H1 (cell line): ENCODE results near the gene IFNL1. TPM values are rescaled to one million over a fixed set of nuclear protein-coding genes. Genes with fewer than 3 reads are reported as not detected.
"Not testable (repeated sequence)": the region's sequence is repeated elsewhere in the genome, so short reads cannot be mapped to it uniquely, and the experiment has no call there.

Experiments
- CTCF ChIA-PET: fragments of 300-600 bp; sonication (Branson Sonifier 250); formaldehyde crosslinking; loops from one replicate; lab custom pipeline; 2021; ENCODE audit not compliant: partially characterized antibody; lab: Charles Lee
- POLR2A ChIA-PET: fragments of 300-600 bp; sonication (Branson Sonifier 250); formaldehyde crosslinking; loops from one replicate; lab custom pipeline; 2021; ENCODE audit warnings: inconsistent platforms; ENCODE audit not compliant: partially characterized antibody; lab: Charles Lee
- DNase-seq, 2 experiments: peaks; one replicate each; pipeline versions ENCODE4 v3.0.0 to v3.0.0-alpha.2; 2010 to 2022; ENCODE audit warnings: low spot score in 2 of 2, low read depth in 1 of 2, mixed read lengths in 1 of 2
- FAIRE-seq: peaks from 2 replicates; lab custom pipeline; 2011; peaks lifted over from hg19 to GRCh38; lab: Jason Lieb, UNC
- H2AFZ ChIP-seq: 2 replicates; pipeline ENCODE4 v1.8.1; 2012; ENCODE audit warnings: low read length, inconsistent platforms
- H2AK5ac ChIP-seq: 2 replicates; pipeline ENCODE4 v1.6.1; 2013; ENCODE audit warnings: low read depth, low read length
- H2BK120ac ChIP-seq: replicated peaks from 2 replicates; pipeline ENCODE3; 2013; ENCODE audit warnings: low read depth, low read length, inconsistent platforms
- H2BK12ac ChIP-seq: 2 replicates; pipeline ENCODE4 v1.6.1; 2013; ENCODE audit warnings: low read depth, low read length
- H2BK15ac ChIP-seq: 2 replicates; pipeline ENCODE4 v1.6.1; 2013; ENCODE audit warnings: low read length
- H2BK20ac ChIP-seq: 2 replicates; pipeline ENCODE4 v1.6.1; 2013; ENCODE audit warnings: low read length
- H2BK5ac ChIP-seq: 2 replicates; pipeline ENCODE4 v1.6.1; 2013; ENCODE audit warnings: low read depth, low read length
- H3K14ac ChIP-seq: 2 replicates; pipeline ENCODE4 v1.6.1; 2013; ENCODE audit warnings: inconsistent platforms; ENCODE audit not compliant: insufficient read length
- H3K18ac ChIP-seq: 2 replicates; pipeline ENCODE4 v1.6.1; 2013; ENCODE audit warnings: low read length; ENCODE audit errors: extremely low read depth
- H3K23ac ChIP-seq: 2 replicates; pipeline ENCODE4 v1.6.1; 2013; ENCODE audit warnings: inconsistent platforms; ENCODE audit not compliant: insufficient read length
- H3K23me2 ChIP-seq: 2 replicates; pipeline ENCODE4 v1.6.1; 2013; ENCODE audit warnings: low read depth, low read length
- H3K27ac ChIP-seq: 2 replicates; pipeline ENCODE4 v1.6.1; 2011; ENCODE audit warnings: low read depth, low read length, inconsistent platforms
- H3K27me3 ChIP-seq, 4 experiments: replicated peaks in 1 of 4; 1 replicate in 1 of 4; 2 replicates in 3 of 4; pipeline versions ENCODE4 v1.6.1 to v1.8.1; 2011 to 2013; ENCODE audit warnings: low read length in 3 of 4, mild to moderate bottlenecking in 3 of 4, inconsistent platforms in 2 of 4, mixed read lengths in 2 of 4, moderate library complexity in 1 of 4; ENCODE audit not compliant: control insufficient read depth in 3 of 4, insufficient read depth in 3 of 4; ENCODE audit errors: extremely low read depth in 1 of 4
- H3K36me3 ChIP-seq, 4 experiments: 2 replicates each; pipeline versions ENCODE4 v1.6.1 to v1.8.1; 2011 to 2013; ENCODE audit warnings: mild to moderate bottlenecking in 4 of 4, low read length in 3 of 4, moderate library complexity in 2 of 4, control low read depth in 1 of 4, inconsistent platforms in 1 of 4; ENCODE audit not compliant: insufficient read depth in 4 of 4, control insufficient read depth in 2 of 4
- H3K4ac ChIP-seq: replicated peaks from 2 replicates; pipeline ENCODE3; 2013; ENCODE audit warnings: low read length, low read depth, mixed read lengths, inconsistent platforms; ENCODE audit not compliant: insufficient read length
- H3K4me1 ChIP-seq, 4 experiments: replicated peaks in 1 of 4; 1 replicate in 1 of 4; 2 replicates in 3 of 4; pipeline versions ENCODE4 v1.6.1 to v1.8.1; 2011 to 2013; ENCODE audit warnings: low read length in 3 of 4, inconsistent platforms in 2 of 4, mixed read lengths in 1 of 4; ENCODE audit not compliant: insufficient read depth in 4 of 4, control insufficient read depth in 3 of 4
- H3K4me2 ChIP-seq, 2 experiments: 2 replicates each; pipeline versions ENCODE4 v1.6.1 to v1.8.1; 2011 to 2013; ENCODE audit warnings: low read depth in 2 of 2, low read length in 2 of 2, control low read depth in 1 of 2, inconsistent platforms in 1 of 2, mild to moderate bottlenecking in 1 of 2; ENCODE audit not compliant: insufficient read depth in 1 of 2
- H3K4me3 ChIP-seq, 4 experiments: fragments of 200-600, 300-600 bp in 1 of 4; sonication (generic), shearing (Covaris generic), sonication (Bioruptor Twin) in 1 of 4; 2 replicates each; pipeline versions ENCODE4 v1.5.1 to v1.8.1; 2011 to 2016; ENCODE audit warnings: low read length in 4 of 4, low read depth in 3 of 4, control low read depth in 2 of 4, inconsistent platforms in 2 of 4, mild to moderate bottlenecking in 2 of 4, mixed read lengths in 1 of 4, moderate library complexity in 1 of 4; ENCODE audit not compliant: insufficient read depth in 2 of 4; ENCODE audit errors: extremely low read depth in 1 of 4
- H3K56ac ChIP-seq: replicated peaks from 2 replicates; pipeline ENCODE3; 2013; ENCODE audit warnings: low read depth, mild to moderate bottlenecking, mixed read lengths, low read length, inconsistent platforms; ENCODE audit not compliant: insufficient read length
- H3K79me1 ChIP-seq: 2 replicates; pipeline ENCODE4 v1.6.1; 2013; ENCODE audit warnings: low read depth, low read length, control low read depth
- H3K79me2 ChIP-seq, 2 experiments: 2 replicates each; pipeline versions ENCODE4 v1.6.1 to v1.8.1; 2012 to 2013; ENCODE audit warnings: low read length in 2 of 2, mild to moderate bottlenecking in 2 of 2, inconsistent platforms in 1 of 2; ENCODE audit not compliant: insufficient read depth in 2 of 2, control insufficient read depth in 1 of 2
- H3K9ac ChIP-seq, 4 experiments: replicated peaks in 1 of 4; 1 replicate in 1 of 4; 2 replicates in 3 of 4; pipeline versions ENCODE4 v1.6.1 to v1.8.1; 2011 to 2013; ENCODE audit warnings: low read depth in 3 of 4, low read length in 3 of 4, control low read depth in 2 of 4, mild to moderate bottlenecking in 2 of 4, moderate library complexity in 2 of 4, inconsistent platforms in 1 of 4; ENCODE audit errors: extremely low read depth in 1 of 4
- H3K9me3 ChIP-seq, 2 experiments: 2 replicates each; pipeline versions ENCODE4 v1.6.1 to v1.8.1; 2012 to 2013; ENCODE audit warnings: mild to moderate bottlenecking in 2 of 2, moderate library complexity in 2 of 2, control low read depth in 1 of 2, inconsistent platforms in 1 of 2, low read depth in 1 of 2, low read length in 1 of 2, mixed read lengths in 1 of 2; ENCODE audit not compliant: insufficient read depth in 2 of 2
- H4K20me1 ChIP-seq, 2 experiments: replicated peaks in 1 of 2; 2 replicates each; pipeline versions ENCODE3 to v1.8.1; 2011 to 2013; ENCODE audit warnings: inconsistent platforms in 2 of 2, low read length in 2 of 2, mild to moderate bottlenecking in 1 of 2; ENCODE audit not compliant: insufficient read depth in 2 of 2, control insufficient read depth in 1 of 2
- H4K5ac ChIP-seq: 2 replicates; pipeline ENCODE4 v1.6.1; 2013; ENCODE audit warnings: low read length, low read depth, mixed read lengths, inconsistent platforms; ENCODE audit not compliant: insufficient read length
- H4K8ac ChIP-seq: 2 replicates; pipeline ENCODE4 v1.8.0; 2013; ENCODE audit warnings: mild to moderate bottlenecking, moderate library complexity, low read length, inconsistent platforms; ENCODE audit not compliant: insufficient read depth; ENCODE audit errors: extremely low read depth
- H4K91ac ChIP-seq: replicated peaks from 2 replicates; pipeline ENCODE3; 2013; ENCODE audit warnings: low read length, mixed read lengths, inconsistent platforms; ENCODE audit not compliant: insufficient read length
- WGBS, 2 experiments: shearing (Covaris generic) in 1 of 2; methylation state at CpG; one replicate each; pipeline versions ENCODE4 v1.1.6 to v1.1.7; 2013 to 2015; ENCODE audit warnings: low lambda C conversion rate in 2 of 2, mixed read lengths in 2 of 2, inconsistent platforms in 1 of 2, low coverage in 1 of 2, missing lambda C conversion rate in 1 of 2; ENCODE audit not compliant: insufficient replicate concordance in 2 of 2, insufficient coverage in 1 of 2, insufficient read length in 1 of 2; ENCODE audit errors: extremely low coverage in 1 of 2, missing lambda C conversion rate in 1 of 2; 5-methylcytosine and 5-hydroxymethylcytosine counted together
- polyA plus RNA-seq, 7 experiments: library from polyadenylated mRNA; depleted of rRNA in 3 of 7; stranded (reverse) in 5 of 7; unstranded in 2 of 7; fragments of >200 nt in 5 of 7; fragments of 200-250 nt in 2 of 7; gene quantifications; 1 replicate in 5 of 7; 2 replicates in 1 of 7; 4 replicates in 1 of 7; pipeline versions ENCODE4 v1.2.1 to v1.2.3, GENCODE V29; 2011 to 2013; ENCODE audit warnings: missing spikeins in 2 of 7, mixed read lengths in 2 of 7
- total RNA-seq: library from RNA; stranded (reverse); fragmentation: NEBNext Ultra II Directional; extraction: Animal tissue kit (Norgen Biotek cat#: 25700); gene quantifications from 2 replicates; pipeline ENCODE4 v1.2.1, GENCODE V29; 2021

Gene IFNL1
- total and polyA plus RNA-seq, 2 of the 8 experiments (the other 6 are each of a cell fraction or from before 2014, with no cell fraction given): not detected

- H3K4me3 ChIP-seq, H3K79me2 ChIP-seq, FAIRE-seq, H3K9me3 ChIP-seq, H2AK5ac ChIP-seq, H3K23ac ChIP-seq, H3K18ac ChIP-seq, H3K27ac ChIP-seq, POLR2A ChIA-PET, H3K56ac ChIP-seq, H2AFZ ChIP-seq, H3K4ac ChIP-seq, H3K4me2 ChIP-seq, H4K20me1 ChIP-seq, DNase-seq, H4K5ac ChIP-seq, H3K9ac ChIP-seq, H2BK5ac ChIP-seq, H2BK20ac ChIP-seq, H3K79me1 ChIP-seq, H4K91ac ChIP-seq, H3K36me3 ChIP-seq, H3K14ac ChIP-seq, H2BK15ac ChIP-seq, H4K8ac ChIP-seq, H2BK120ac ChIP-seq: not testable (repeated sequence)
- peaks cover 12% of the 10 kb centered on the region; the same call in 1 of the 2 replicates for H3K23me2 ChIP-seq
- CTCF ChIA-PET: interaction anchor here (0.7 to 2.2 kb wide), 5 partner anchors 13 to 189 kb away, joined by 3 to 7 read pairs (median 4); partner anchors contain the start of gene IFNL1
- H2BK12ac ChIP-seq: 0 out of 2 replicates have a peak overlapping the region, but pooled peaks have one; percentile 4
- WGBS, 2 experiments: 94% methylated on average over 7 of the region's 7 CpGs; no CpG with 5 or more reads in 1 of the 2 experiments
- peaks cover 0 to 26% (median 9%) of the 10 kb centered on the region in 4 experiments; a peak in 3 of 7 replicates for H3K27me3 ChIP-seq
- H3K4me1 ChIP-seq: peaks cover 1 to 12% (median 8%) of the 10 kb centered on the region in 4 experiments; a peak in 6 of 7 replicates
These were observed 13.1 kb downstream of the IFNL1 start for GRCh38 chr19:39309305-39309670.
